Panc1 (cell line): ENCODE results near the gene SAP130. TPM values are rescaled to one million over a fixed set of nuclear protein-coding genes. Genes with fewer than 3 reads are reported as not detected.

Experiments used
- ATAC-seq: fragments of 200-7000 bp; cut with Tn5 transposase; 2 replicates; pipeline ENCODE4 v1.9.1; 2020; ENCODE audit warnings: mild to moderate bottlenecking, moderate library complexity
- BruUV-seq: library from RNA; stranded (reverse); fragments of 400-500 nt; replicated peaks from 2 replicates; lab custom pipeline; 2021; lab: Mats Ljungman, UMichigan
- CTCF ChIA-PET: fragments of 300-600 bp; sonication (Branson Sonifier 250); formaldehyde crosslinking; loops from one replicate; lab custom pipeline; 2022; ENCODE audit warnings: antibody characterized with exemption; lab: Charles Lee
- POLR2A ChIA-PET: fragments of 300-600 bp; sonication (Branson Sonifier 250); formaldehyde crosslinking; loops from one replicate; lab custom pipeline; 2022; ENCODE audit warnings: antibody characterized with exemption; lab: Charles Lee
- DNase-seq: peaks from one replicate; pipeline ENCODE4 v3.0.0-alpha.2; 2010; ENCODE audit warnings: low read depth, low spot score
- H3K27ac ChIP-seq: 2 replicates; pipeline ENCODE4 v1.5.1; 2011; ENCODE audit warnings: mild to moderate bottlenecking, low read length, inconsistent platforms
- H3K27me3 ChIP-seq: fragments of 200-500 bp; sonication (Bioruptor generic); 2 replicates; pipeline ENCODE4 v1.6.0; 2014; ENCODE audit warnings: low read length, inconsistent platforms; ENCODE audit not compliant: control insufficient read depth, insufficient read depth
- H3K36me3 ChIP-seq: fragments of 200-500 bp; sonication (Bioruptor generic); 2 replicates; pipeline ENCODE4 v1.5.1; 2014; ENCODE audit warnings: inconsistent platforms, mild to moderate bottlenecking, low read length, moderate library complexity; ENCODE audit not compliant: control insufficient read depth, insufficient read depth
- H3K4me1 ChIP-seq: 2 replicates; pipeline ENCODE4 v1.5.1; 2011; ENCODE audit warnings: inconsistent platforms, mild to moderate bottlenecking, low read length, moderate library complexity; ENCODE audit not compliant: control insufficient read depth, insufficient read depth
- H3K4me3 ChIP-seq, 2 experiments: 2 replicates each; pipeline ENCODE4 v1.5.1; 2011 to 2012; ENCODE audit warnings: low read depth in 2 of 2, low read length in 2 of 2, mild to moderate bottlenecking in 2 of 2, inconsistent platforms in 1 of 2, moderate library complexity in 1 of 2
- H3K9me3 ChIP-seq: fragments of 200-500 bp; sonication (Bioruptor generic); 2 replicates; pipeline ENCODE4 v1.5.1; 2014; ENCODE audit warnings: low read depth, mild to moderate bottlenecking, inconsistent platforms, low read length, moderate library complexity; ENCODE audit not compliant: control insufficient read depth, insufficient read depth
- CTCF ChIP-seq: fragments of 450-650 bp; IDR thresholded peaks from 2 replicates; pipeline ENCODE4 v1.5.1; 2017; ENCODE audit warnings: mild to moderate bottlenecking
- POLR2AphosphoS5 ChIP-seq: IDR thresholded peaks from 2 replicates; pipeline ENCODE4 v1.6.1; 2012; ENCODE audit warnings: mild to moderate bottlenecking, low read depth, low read length, moderate library complexity
- SIN3A ChIP-seq: IDR thresholded peaks from 2 replicates; pipeline ENCODE4 v1.6.1; 2012; ENCODE audit warnings: low read depth, mild to moderate bottlenecking, low read length, moderate library complexity, borderline replicate concordance; ENCODE audit not compliant: insufficient read depth
- TCF7L2 ChIP-seq: IDR thresholded peaks from 2 replicates; pipeline ENCODE4 v1.6.1; 2011; ENCODE audit warnings: mild to moderate bottlenecking, low read depth, low read length, inconsistent platforms
- in situ Hi-C: cut with HindIII; loops from 2 replicates; pipeline ENCODE4 v1.10.0; 2016; ENCODE audit warnings: low sequenced_read_pairs, low pct_unique_long_range_greater_than_20kb
- intact Hi-C: fragments of 100-400 bp; cut with micrococcal nuclease; formaldehyde crosslinking; loops from one replicate; pipeline ENCODE4 v1.10.0; 2022; ENCODE audit not compliant: unreplicated experiment
- total RNA-seq: library from RNA; stranded (reverse); gene quantifications from one replicate; pipeline ENCODE4 v1.2.1, GENCODE V29; 2021; ENCODE audit not compliant: unreplicated experiment
- TF ChIP-seq, protein P1 (sequence below), 2 experiments: IDR thresholded peaks; 2 replicates each; pipeline ENCODE4 v1.6.1; 2011 to 2012; ENCODE audit warnings: low read depth in 2 of 2, control low read depth in 1 of 2, low read length in 1 of 2, mild to moderate bottlenecking in 1 of 2, moderate library complexity in 1 of 2; ENCODE audit not compliant: insufficient read depth in 1 of 2

SAP130 gene
- total RNA-seq, 1 experiment from 2014 or later, result 34.6 TPM

DNA sequence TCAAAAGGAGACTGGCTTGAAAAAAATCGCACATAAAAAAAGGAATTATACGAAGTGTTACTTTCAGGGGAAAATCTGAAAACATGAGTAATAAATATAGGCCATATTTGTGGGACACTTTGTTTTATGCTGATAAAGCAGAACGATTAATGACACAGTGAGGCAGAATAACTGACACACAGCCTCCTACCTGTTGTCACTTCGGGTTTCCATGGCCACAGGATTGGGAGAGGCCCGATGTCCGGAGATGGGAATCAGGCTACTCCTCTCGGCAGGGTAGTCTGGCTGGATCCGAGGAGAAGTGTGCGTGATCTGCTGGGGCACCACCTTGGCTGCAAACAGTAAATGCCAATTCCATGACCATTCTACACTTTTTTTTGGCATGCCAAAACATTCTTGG lies 31.7 kb downstream of the SAP130 start:
- H3K9me3 ChIP-seq, result no peaks in the 10 kb centered on the region
- no TSS peak for BruUV-seq
- no peaks in the 10 kb centered on the region for H3K4me1 ChIP-seq
- H3K4me3 ChIP-seq, result no peak overlapping the region
- intact Hi-C loops, result no loop called here
- no peak for TF ChIP-seq CTCF
- TF ChIP-seq TCF7L2, result no peak
- ATAC-seq (no peak), DNase-seq (no peak)
- no peaks in the 10 kb centered on the region for H3K27me3 ChIP-seq
- ChIA-PET CTCF (interaction anchor here (0.6 kb wide), 1 partner anchor 19 kb away, joined by 3 read pairs; no protein-coding TSS in a partner anchor), POLR2A (interaction anchor here (0.6 kb wide), 1 partner anchor 62 kb away, joined by 5 read pairs; no protein-coding TSS in a partner anchor)
- in situ Hi-C loops, result no loop called here
- peaks cover 21% of the 10 kb centered on the region for H3K36me3 ChIP-seq
- no peak overlapping the region for H3K27ac ChIP-seq

DNA sequence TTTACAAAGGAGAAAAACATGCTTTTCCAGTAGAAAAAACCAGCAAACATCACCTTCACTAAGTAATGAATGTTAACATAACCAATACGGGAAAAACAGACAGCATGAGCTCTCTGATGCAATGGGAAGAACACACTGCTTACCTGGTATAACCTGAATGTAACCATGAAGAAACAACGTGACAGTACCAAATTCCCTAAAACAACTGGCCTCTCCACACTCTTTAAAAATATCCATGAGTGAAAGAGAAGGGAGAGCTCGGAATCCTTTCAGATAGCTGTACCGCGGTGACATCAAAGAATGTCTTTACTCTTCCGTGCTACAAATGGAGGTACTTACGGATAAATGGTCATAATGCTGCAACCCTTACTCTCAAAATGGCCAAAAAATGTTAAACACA lies 32.1 kb downstream of the SAP130 start:
- Histone ChIP-seq H3K9me3 (no peaks in the 10 kb centered on the region), H3K27ac (no peak overlapping the region), H3K27me3 (no peaks in the 10 kb centered on the region), H3K36me3 (peaks cover 21% of the 10 kb centered on the region), H3K4me3 (no peak overlapping the region), H3K4me1 (no peaks in the 10 kb centered on the region)
- ATAC-seq (no peak), DNase-seq (no peak)
- in situ Hi-C loops (no loop called here), intact Hi-C loops (no loop called here)
- no TSS peak for BruUV-seq
- TF ChIP-seq CTCF (no peak), TCF7L2 (no peak), POLR2AphosphoS5 (no peak), SIN3A (no peak)
- TF ChIP-seq, protein P1, sequence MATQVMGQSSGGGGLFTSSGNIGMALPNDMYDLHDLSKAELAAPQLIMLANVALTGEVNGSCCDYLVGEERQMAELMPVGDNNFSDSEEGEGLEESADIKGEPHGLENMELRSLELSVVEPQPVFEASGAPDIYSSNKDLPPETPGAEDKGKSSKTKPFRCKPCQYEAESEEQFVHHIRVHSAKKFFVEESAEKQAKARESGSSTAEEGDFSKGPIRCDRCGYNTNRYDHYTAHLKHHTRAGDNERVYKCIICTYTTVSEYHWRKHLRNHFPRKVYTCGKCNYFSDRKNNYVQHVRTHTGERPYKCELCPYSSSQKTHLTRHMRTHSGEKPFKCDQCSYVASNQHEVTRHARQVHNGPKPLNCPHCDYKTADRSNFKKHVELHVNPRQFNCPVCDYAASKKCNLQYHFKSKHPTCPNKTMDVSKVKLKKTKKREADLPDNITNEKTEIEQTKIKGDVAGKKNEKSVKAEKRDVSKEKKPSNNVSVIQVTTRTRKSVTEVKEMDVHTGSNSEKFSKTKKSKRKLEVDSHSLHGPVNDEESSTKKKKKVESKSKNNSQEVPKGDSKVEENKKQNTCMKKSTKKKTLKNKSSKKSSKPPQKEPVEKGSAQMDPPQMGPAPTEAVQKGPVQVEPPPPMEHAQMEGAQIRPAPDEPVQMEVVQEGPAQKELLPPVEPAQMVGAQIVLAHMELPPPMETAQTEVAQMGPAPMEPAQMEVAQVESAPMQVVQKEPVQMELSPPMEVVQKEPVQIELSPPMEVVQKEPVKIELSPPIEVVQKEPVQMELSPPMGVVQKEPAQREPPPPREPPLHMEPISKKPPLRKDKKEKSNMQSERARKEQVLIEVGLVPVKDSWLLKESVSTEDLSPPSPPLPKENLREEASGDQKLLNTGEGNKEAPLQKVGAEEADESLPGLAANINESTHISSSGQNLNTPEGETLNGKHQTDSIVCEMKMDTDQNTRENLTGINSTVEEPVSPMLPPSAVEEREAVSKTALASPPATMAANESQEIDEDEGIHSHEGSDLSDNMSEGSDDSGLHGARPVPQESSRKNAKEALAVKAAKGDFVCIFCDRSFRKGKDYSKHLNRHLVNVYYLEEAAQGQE (IDR thresholded peaks at IDR 0.05; ENCODE audit: insufficient read depth in 1 of 2, low read depth in 2 of 2, low read length in 1 of 2), result no peak
- POLR2A ChIA-PET, result no interaction called here
- CTCF ChIA-PET, result no interaction called here
